Loucy (cell line): ENCODE results near the gene CASP6.

ENCODE experiments used
- H2AFZ ChIP-seq: fragments of 200-600 bp; sonication (generic); 2 replicates; pipeline ENCODE4 v1.6.0; 2016; ENCODE audit warnings: antibody characterized with exemption, mild to moderate bottlenecking, low read length, moderate library complexity
- H3F3A ChIP-seq: fragments of 200-600 bp; 2 replicates; pipeline ENCODE4 v1.6.0; 2016; ENCODE audit warnings: antibody characterized with exemption, low read depth, mild to moderate bottlenecking
- H3K27me3 ChIP-seq: fragments of 200-600 bp; sonication (generic); 2 replicates; pipeline ENCODE4 v1.6.1; 2014; ENCODE audit warnings: low read length, mild to moderate bottlenecking; ENCODE audit not compliant: insufficient read depth, poor library complexity, severe bottlenecking
- H3K36me3 ChIP-seq: fragments of 200-600 bp; sonication (generic); 2 replicates; pipeline ENCODE4 v1.6.1; 2016; ENCODE audit warnings: low read length; ENCODE audit not compliant: insufficient read depth
- H3K4me1 ChIP-seq: fragments of 200-600 bp; sonication (generic); 2 replicates; pipeline ENCODE4 v1.5.1; 2014; ENCODE audit warnings: low read length, mild to moderate bottlenecking; ENCODE audit not compliant: insufficient read depth, poor library complexity, severe bottlenecking
- H3K4me2 ChIP-seq: fragments of 200-600 bp; sonication (generic); 2 replicates; pipeline ENCODE4 v1.6.0; 2014; ENCODE audit warnings: antibody characterized with exemption, low read length, low read depth, mild to moderate bottlenecking; ENCODE audit not compliant: poor library complexity, severe bottlenecking
- H3K4me3 ChIP-seq: fragments of 200-600 bp; sonication (generic); 2 replicates; pipeline ENCODE4 v1.5.1; 2014; ENCODE audit warnings: low read length, mild to moderate bottlenecking, mixed read lengths; ENCODE audit not compliant: poor library complexity, severe bottlenecking
- H3K79me2 ChIP-seq: fragments of 200-600 bp; sonication (generic); 2 replicates; pipeline ENCODE4 v1.6.1; 2014; ENCODE audit warnings: low read length; ENCODE audit not compliant: insufficient read depth
- H3K9ac ChIP-seq: fragments of 200-600 bp; sonication (generic); 2 replicates; pipeline ENCODE4 v1.6.0; 2014; ENCODE audit warnings: mild to moderate bottlenecking, low read depth, low read length, moderate library complexity; ENCODE audit not compliant: poor library complexity, severe bottlenecking
- H3K9me2 ChIP-seq: fragments of 200-600 bp; sonication (generic); replicated peaks from 2 replicates; pipeline ENCODE4 v1.6.1; 2016; ENCODE audit warnings: low read depth, low read length, mixed read lengths
- H3K9me3 ChIP-seq: fragments of 200-600 bp; sonication (generic); 2 replicates; pipeline ENCODE4 v1.6.1; 2014; ENCODE audit warnings: mild to moderate bottlenecking, antibody characterized with exemption, low read length, low read depth; ENCODE audit not compliant: insufficient read depth
- H4K20me1 ChIP-seq: fragments of 200-600 bp; sonication (generic); 2 replicates; pipeline ENCODE4 v1.6.0; 2014; ENCODE audit warnings: antibody characterized with exemption, low read length, mild to moderate bottlenecking; ENCODE audit not compliant: insufficient read depth, poor library complexity, severe bottlenecking
- EZH2phosphoT487 ChIP-seq: fragments of 200-600 bp; IDR thresholded peaks from 2 replicates; pipeline ENCODE4 v1.6.1; 2018; ENCODE audit warnings: antibody characterized with exemption, mild to moderate bottlenecking, moderate library complexity, borderline replicate concordance
- TF ChIP-seq, protein P1 (sequence below): fragments of 200-600 bp; sonication (generic); conservative IDR thresholded peaks from 2 replicates; pipeline ENCODE4 v1.5.1; 2014; ENCODE audit warnings: mild to moderate bottlenecking, antibody characterized with exemption, low read length

The CASP6 gene

DNA sequence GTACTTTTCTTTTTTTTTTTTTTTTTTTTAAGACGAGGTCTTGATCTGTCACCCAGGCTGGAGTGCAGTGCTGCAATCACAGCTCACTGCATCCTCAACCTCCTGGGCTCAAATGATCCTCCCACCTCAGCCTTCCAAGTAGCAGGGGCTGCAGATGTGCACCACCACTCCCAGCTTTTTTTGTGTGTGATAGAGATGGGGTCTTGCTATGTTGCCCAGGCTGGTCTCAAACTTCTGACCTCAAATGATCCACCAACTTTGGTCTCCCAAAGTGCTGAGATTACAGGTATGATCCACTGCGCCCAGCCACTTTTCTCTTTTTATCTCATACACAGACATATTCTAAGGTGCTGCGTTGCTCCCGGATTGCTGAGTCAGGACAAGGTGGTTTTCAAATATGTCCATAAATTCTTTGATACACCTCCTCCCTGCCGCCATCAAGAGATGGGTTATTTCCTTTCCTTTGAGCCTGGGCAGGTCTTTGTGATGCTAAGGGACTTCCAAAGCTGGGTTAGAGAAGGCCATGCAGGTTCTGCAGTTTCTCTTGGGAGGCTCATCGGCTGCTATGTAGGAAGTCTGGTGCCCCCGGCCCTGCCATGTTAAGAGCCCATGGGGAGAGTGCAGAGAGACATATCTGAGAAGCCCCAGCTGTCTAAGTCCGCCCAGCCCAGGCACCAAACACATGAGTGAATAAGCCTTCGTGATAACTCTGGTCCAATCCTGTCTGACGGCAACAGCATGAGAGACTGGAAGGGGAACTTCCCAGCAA, 35.0 kb upstream of the CASP6 start:
- no peak overlapping the region for H3K9ac ChIP-seq
- H3F3A ChIP-seq, result no peaks in the 10 kb centered on the region
- no peaks in the 10 kb centered on the region for H3K4me1 ChIP-seq
- TF ChIP-seq EZH2phosphoT487, result no peak
- TF ChIP-seq, protein P1, sequence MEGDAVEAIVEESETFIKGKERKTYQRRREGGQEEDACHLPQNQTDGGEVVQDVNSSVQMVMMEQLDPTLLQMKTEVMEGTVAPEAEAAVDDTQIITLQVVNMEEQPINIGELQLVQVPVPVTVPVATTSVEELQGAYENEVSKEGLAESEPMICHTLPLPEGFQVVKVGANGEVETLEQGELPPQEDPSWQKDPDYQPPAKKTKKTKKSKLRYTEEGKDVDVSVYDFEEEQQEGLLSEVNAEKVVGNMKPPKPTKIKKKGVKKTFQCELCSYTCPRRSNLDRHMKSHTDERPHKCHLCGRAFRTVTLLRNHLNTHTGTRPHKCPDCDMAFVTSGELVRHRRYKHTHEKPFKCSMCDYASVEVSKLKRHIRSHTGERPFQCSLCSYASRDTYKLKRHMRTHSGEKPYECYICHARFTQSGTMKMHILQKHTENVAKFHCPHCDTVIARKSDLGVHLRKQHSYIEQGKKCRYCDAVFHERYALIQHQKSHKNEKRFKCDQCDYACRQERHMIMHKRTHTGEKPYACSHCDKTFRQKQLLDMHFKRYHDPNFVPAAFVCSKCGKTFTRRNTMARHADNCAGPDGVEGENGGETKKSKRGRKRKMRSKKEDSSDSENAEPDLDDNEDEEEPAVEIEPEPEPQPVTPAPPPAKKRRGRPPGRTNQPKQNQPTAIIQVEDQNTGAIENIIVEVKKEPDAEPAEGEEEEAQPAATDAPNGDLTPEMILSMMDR, result no peak
- no peaks in the 10 kb centered on the region for H3K27me3 ChIP-seq
- H3K9me3 ChIP-seq, result no peaks in the 10 kb centered on the region
- no peaks in the 10 kb centered on the region for H3K79me2 ChIP-seq
- H3K4me3 ChIP-seq, result no peak overlapping the region
- H2AFZ ChIP-seq, result no peak overlapping the region
- no peaks in the 10 kb centered on the region for H3K9me2 ChIP-seq
- no peaks in the 10 kb centered on the region for H3K36me3 ChIP-seq
- H3K4me2 ChIP-seq, result no peak overlapping the region
- no peaks in the 10 kb centered on the region for H4K20me1 ChIP-seq

DNA sequence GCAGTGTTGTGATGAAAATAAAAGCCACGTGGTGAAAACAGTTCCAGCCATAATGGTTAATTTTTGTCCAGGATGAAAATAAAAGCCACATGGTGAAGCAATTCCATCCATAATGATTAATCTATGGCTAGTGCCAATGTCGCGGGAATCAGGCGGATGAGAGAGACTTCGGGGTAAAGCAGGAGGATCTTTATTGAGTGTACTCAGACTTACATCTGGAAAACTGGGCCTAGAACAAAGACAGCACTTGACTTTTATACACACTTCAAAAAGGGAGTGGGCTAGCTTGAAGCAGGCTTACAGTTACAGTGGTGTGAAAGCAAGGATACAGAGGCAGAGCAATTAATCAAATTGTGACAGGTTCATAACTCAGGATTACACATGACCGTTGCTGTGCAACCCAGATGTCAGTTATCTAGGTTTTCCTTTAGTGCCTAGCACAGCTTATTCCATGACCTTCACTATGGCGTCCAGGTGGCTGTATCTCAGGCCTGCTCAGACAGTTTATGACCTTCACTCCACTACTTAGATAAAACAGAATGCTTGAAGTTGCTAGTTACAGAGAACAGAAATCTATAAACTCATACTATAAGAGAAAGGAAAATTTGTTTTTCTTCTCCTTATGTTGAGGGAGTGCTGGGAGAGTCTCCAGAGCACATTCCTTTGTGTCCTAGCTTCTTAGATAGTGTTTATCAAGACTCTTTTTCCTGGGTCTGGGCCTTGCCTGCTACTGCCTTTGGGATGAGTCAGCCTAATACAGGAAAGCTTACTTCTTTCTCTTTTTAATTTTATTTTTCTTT, 32.5 kb upstream of the CASP6 start:
- H3K9me3 ChIP-seq, result no peaks in the 10 kb centered on the region
- no peaks in the 10 kb centered on the region for H3K4me1 ChIP-seq
- H2AFZ ChIP-seq, result no peak overlapping the region
- H3F3A ChIP-seq, result 0 out of 2 replicates have a peak, but pooled peaks cover 4% of the 10 kb centered on the region
- no peak overlapping the region for H3K4me3 ChIP-seq
- no peaks in the 10 kb centered on the region for H3K27me3 ChIP-seq
- no peak for TF ChIP-seq EZH2phosphoT487
- TF ChIP-seq, protein P1, result no peak
- H3K4me2 ChIP-seq, result no peak overlapping the region
- no peaks in the 10 kb centered on the region for H3K9me2 ChIP-seq
- no peak overlapping the region for H3K9ac ChIP-seq
- no peaks in the 10 kb centered on the region for H4K20me1 ChIP-seq
- H3K79me2 ChIP-seq, result no peaks in the 10 kb centered on the region
- no peaks in the 10 kb centered on the region for H3K36me3 ChIP-seq

DNA sequence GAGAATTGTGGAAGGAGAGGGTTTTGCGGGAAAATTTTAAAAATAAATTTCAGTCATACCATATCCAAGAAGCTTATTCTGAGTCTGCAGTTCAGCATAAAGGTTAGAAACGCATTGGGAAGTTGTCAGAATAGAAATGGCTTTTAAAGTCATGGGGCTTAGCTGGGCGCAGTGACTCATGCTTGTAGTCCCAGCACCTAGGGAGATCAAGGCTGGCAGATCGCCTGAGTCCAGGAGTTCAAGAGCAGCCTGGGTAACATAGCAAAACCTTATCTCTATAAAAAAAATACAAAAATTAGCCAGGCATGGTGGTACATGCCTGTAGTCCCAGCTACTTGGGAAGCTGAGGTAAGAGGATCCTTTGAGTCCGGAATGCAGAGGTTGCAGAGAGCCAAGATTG, 30.5 kb upstream of the CASP6 start:
- Histone ChIP-seq H4K20me1 (no peaks in the 10 kb centered on the region), H3K27me3 (no peaks in the 10 kb centered on the region), H3K79me2 (peaks cover 7% of the 10 kb centered on the region; the same call in 1 of the 2 replicates), H3K4me3 (no peak overlapping the region), H3K9ac (no peak overlapping the region), H2AFZ (no peak overlapping the region), H3K9me2 (no peaks in the 10 kb centered on the region), H3F3A (0 out of 2 replicates have a peak, but pooled peaks cover 4% of the 10 kb centered on the region), H3K36me3 (no peaks in the 10 kb centered on the region), H3K4me1 (peaks cover 11% of the 10 kb centered on the region), H3K4me2 (no peak overlapping the region), H3K9me3 (no peaks in the 10 kb centered on the region)
- TF ChIP-seq, protein P1, result no peak
- TF ChIP-seq EZH2phosphoT487, result no peak
